Transverse colon (tissue), 4 donors: ENCODE data around the gene PCDHB16. TPM values are rescaled to one million over a fixed set of nuclear protein-coding genes. Genes with fewer than 3 reads are reported as not detected.
"Not testable (repeated sequence)": the region's sequence is repeated elsewhere in the genome, so short reads cannot be mapped to it uniquely, and the experiment has no call there.

ENCODE experiments used
- DNase-seq: peaks from one replicate; pipeline ENCODE4 v3.0.0-alpha.2; 2019
- H3K27ac ChIP-seq, 4 donors: fragments of 200-600 bp; sonication (generic); 2 replicates each; pipeline ENCODE4 v1.5.1; 2016 to 2018; ENCODE audit warnings: inconsistent platforms in 4 of 4
- H3K27me3 ChIP-seq: fragments of 200-600 bp; sonication (generic); 2 replicates; pipeline ENCODE4 v1.5.1; 2017; ENCODE audit warnings: inconsistent platforms
- H3K36me3 ChIP-seq, 4 donors: fragments of 200-600 bp; sonication (generic); 2 replicates each; pipeline ENCODE4 v1.5.1; 2017 to 2019; ENCODE audit warnings: inconsistent platforms in 4 of 4
- H3K4me1 ChIP-seq, 4 donors: fragments of 200-600 bp; sonication (generic); 2 replicates each; pipeline ENCODE4 v1.5.1; 2017 to 2020; ENCODE audit warnings: inconsistent platforms in 4 of 4
- H3K4me3 ChIP-seq, 4 donors: fragments of 200-600 bp; sonication (generic); 1 replicate in 1 of 4; 2 replicates in 3 of 4; pipeline versions ENCODE4 v1.5.1 to v1.6.1; 2017 to 2019; ENCODE audit warnings: inconsistent platforms in 4 of 4
- H3K9me3 ChIP-seq, 2 donors: fragments of 200-600 bp; sonication (generic); 2 replicates each; pipeline ENCODE4 v1.5.1; 2017 to 2019; ENCODE audit warnings: inconsistent platforms in 2 of 2
- EP300 ChIP-seq: sonication (generic); formaldehyde crosslinking; IDR thresholded peaks from one replicate; pipeline ENCODE4 v1.6.1; 2017; ENCODE audit warnings: antibody characterized with exemption, low read depth
- POLR2A ChIP-seq: fragments of 450-650 bp; IDR thresholded peaks from one replicate; pipeline ENCODE4 v1.6.1; 2016; ENCODE audit warnings: antibody characterized with exemption, mild to moderate bottlenecking, moderate library complexity
- POLR2AphosphoS5 ChIP-seq, 3 donors: sonication (generic); formaldehyde crosslinking; IDR thresholded peaks; one replicate each; pipeline ENCODE4 v1.6.1; 2016; ENCODE audit warnings: antibody characterized with exemption in 3 of 3
- WGBS, 2 donors: methylation state at CpG; one replicate each; pipeline ENCODE4 v1.1.5; 2018; ENCODE audit warnings: low coverage in 1 of 2; 5-methylcytosine and 5-hydroxymethylcytosine counted together
- in situ Hi-C, 4 donors: fragments of 200-750 bp; cut with MboI; loops; one replicate each; pipeline versions ENCODE4 v1.15.0 to v1.15.1; 2017; ENCODE audit warnings: low sequenced_read_pairs in 3 of 4, low pct_ligation_motif_present in 1 of 4, low pct_unique_long_range_greater_than_20kb in 1 of 4
- intact Hi-C: fragments of 100-400 bp; cut with DNase I; formaldehyde crosslinking; loops from one replicate; pipeline ENCODE4 v1.15.1; 2023; ENCODE audit warnings: low total_unique reads
- total RNA-seq, 4 donors: library from RNA; depleted of rRNA; stranded (reverse); fragments of >200 nt; gene quantifications; one replicate each; pipeline ENCODE4 v1.1.0, GENCODE V29; 2016
- TF ChIP-seq, protein P1 (sequence below), 5 experiments: fragments of 200-600 bp in 3 of 5; fragments of 450-650 bp in 2 of 5; sonication (generic) in 3 of 5; IDR thresholded peaks; 1 replicate in 2 of 5; 2 replicates in 3 of 5; pipeline ENCODE4 v1.5.1; 2016 to 2017; ENCODE audit warnings: antibody characterized with exemption in 5 of 5, inconsistent platforms in 3 of 5, mild to moderate bottlenecking in 2 of 5, moderate library complexity in 1 of 5

Gene PCDHB16
- total RNA-seq, 4 donors from 2014 or later, result 0.20 to 1.6 (median 0.65) TPM

DNA sequence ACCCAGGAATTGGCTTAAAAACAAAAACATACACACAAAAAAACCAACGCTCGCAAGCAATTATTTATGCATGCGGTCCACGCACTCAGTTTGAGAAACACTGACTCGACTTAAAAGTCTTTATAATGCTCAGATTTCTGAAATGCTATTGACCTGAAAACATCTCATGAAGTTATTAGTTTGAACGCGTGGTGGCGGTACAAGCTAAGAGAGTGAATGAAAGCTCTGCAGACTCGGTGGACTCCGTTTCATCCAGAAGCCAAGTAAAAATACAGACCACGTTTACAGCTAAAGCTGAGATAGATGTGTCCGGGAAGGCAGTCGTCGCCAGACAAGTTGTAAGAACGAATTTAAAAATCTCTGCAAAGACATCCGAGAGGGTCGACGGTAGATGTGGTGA is 32.4 kb upstream of the PCDHB16 start, which contains the start of gene PCDHB6:
PCDHB6 (plus strand) TSS at position 246 of the 400 bp plus-strand sequence. CDS start 201 bp downstream, outside the sequence.
- no peak for DNase-seq
- Histone ChIP-seq H3K4me1 (no peaks in the 10 kb centered on the region), H3K36me3 (no peaks in the 10 kb centered on the region), H3K27ac (no peak within 1 kb of the TSS), H3K9me3 (peaks cover 12 to 37% of the 10 kb centered on the region in 2 donors), H3K4me3 (no peak within 1 kb of the TSS), H3K27me3 (no peaks in the 10 kb centered on the region)
- in situ Hi-C loops (no loop called here), intact Hi-C loops (no loop called here)
- TF ChIP-seq POLR2A (no peak), EP300 (no peak), POLR2AphosphoS5 (IDR thresholded peaks at IDR 0.05) (no peak)
- TF ChIP-seq, protein P1, sequence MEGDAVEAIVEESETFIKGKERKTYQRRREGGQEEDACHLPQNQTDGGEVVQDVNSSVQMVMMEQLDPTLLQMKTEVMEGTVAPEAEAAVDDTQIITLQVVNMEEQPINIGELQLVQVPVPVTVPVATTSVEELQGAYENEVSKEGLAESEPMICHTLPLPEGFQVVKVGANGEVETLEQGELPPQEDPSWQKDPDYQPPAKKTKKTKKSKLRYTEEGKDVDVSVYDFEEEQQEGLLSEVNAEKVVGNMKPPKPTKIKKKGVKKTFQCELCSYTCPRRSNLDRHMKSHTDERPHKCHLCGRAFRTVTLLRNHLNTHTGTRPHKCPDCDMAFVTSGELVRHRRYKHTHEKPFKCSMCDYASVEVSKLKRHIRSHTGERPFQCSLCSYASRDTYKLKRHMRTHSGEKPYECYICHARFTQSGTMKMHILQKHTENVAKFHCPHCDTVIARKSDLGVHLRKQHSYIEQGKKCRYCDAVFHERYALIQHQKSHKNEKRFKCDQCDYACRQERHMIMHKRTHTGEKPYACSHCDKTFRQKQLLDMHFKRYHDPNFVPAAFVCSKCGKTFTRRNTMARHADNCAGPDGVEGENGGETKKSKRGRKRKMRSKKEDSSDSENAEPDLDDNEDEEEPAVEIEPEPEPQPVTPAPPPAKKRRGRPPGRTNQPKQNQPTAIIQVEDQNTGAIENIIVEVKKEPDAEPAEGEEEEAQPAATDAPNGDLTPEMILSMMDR (IDR thresholded peaks at IDR 0.05), result no peak
- 39 to 40% methylated on average over 18 of the region's 18 CpGs for WGBS, 2 donors

DNA sequence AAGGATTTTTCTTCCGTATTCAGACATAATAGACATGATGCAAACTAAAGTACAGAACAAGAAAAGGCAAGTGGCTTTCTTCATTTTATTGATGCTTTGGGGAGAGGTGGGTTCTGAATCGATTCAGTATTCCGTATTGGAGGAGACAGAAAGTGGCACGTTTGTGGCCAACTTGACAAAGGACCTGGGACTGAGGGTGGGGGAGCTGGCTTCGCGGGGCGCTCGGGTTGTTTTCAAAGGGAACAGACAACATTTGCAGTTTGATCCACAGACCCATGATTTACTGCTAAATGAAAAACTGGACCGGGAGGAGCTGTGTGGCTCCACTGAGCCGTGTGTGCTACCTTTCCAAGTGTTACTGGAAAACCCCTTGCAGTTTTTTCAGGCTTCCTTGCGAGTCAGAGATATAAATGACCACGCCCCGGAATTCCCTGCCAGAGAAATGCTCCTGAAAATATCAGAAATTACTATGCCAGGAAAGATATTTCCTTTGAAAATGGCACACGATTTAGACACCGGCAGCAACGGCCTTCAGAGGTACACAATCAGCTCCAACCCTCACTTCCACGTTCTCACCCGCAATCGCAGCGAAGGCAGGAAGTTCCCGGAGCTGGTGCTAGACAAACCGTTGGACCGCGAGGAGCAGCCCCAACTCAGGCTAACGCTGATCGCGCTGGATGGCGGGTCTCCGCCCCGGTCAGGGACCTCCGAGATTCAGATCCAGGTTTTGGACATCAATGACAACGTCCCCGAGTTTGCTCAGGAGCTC is 31.8 kb upstream of the PCDHB16 start:
- no peak for DNase-seq
- 72 to 76% methylated on average over 3 to 33 of the region's 33 CpGs for WGBS, 2 donors
- Histone ChIP-seq H3K4me3 (no peak overlapping the region), H3K9me3 (peaks cover 15 to 34% of the 10 kb centered on the region in 2 donors), H3K27ac (no peak overlapping the region), H3K27me3 (no peaks in the 10 kb centered on the region), H3K4me1 (no peaks in the 10 kb centered on the region), H3K36me3 (no peaks in the 10 kb centered on the region)
- intact Hi-C loops, result no loop called here
- no peak for TF ChIP-seq EP300
- no peak for TF ChIP-seq POLR2A
- TF ChIP-seq, protein P1 (IDR thresholded peaks at IDR 0.05), result no peak
- TF ChIP-seq POLR2AphosphoS5 (IDR thresholded peaks at IDR 0.05), result no peak
- in situ Hi-C loops, result no loop called here

DNA sequence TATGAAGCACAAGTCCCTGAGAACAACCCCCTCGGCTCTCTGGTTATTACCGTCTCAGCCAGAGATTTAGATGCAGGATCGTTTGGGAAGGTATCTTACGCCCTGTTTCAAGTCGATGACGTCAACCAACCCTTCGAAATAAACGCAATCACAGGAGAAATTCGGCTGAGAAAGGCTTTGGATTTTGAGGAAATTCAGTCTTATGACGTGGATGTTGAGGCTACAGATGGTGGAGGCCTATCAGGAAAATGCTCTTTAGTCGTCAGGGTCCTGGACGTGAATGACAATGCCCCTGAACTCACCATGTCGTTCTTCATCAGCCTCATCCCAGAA is 31.2 kb upstream of the PCDHB16 start:
- no peak for DNase-seq
- TF ChIP-seq EP300 (no peak), POLR2A (no peak)
- TF ChIP-seq, protein P1 (IDR thresholded peaks at IDR 0.05), result no peak
- Histone ChIP-seq H3K27me3 (no peaks in the 10 kb centered on the region), H3K36me3 (no peaks in the 10 kb centered on the region), H3K4me1 (no peaks in the 10 kb centered on the region), H3K27ac (no peak overlapping the region), H3K9me3 (peaks cover 15 to 34% of the 10 kb centered on the region in 2 donors), H3K4me3 (no peak overlapping the region)
- in situ Hi-C loops (no loop called here), intact Hi-C loops (no loop called here)
- WGBS, 2 donors, result 59% methylated on average over 13 of the region's 13 CpGs; no CpG with 5 or more reads in 1 of the 2 donors

DNA sequence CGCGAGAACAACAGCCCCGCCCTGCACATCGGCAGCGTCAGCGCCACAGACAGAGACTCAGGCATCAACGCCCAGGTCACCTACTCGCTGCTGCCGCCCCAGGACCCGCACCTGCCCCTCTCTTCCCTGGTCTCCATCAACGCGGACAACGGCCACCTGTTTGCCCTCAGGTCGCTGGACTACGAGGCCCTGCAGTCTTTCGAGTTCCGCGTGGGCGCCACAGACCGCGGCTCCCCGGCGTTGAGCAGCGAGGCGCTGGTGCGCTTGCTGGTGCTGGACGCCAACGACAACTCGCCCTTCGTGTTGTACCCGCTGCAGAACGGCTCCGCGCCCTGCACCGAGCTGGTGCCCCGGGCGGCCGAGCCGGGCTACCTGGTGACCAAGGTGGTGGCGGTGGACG is 30.6 kb upstream of the PCDHB16 start:
- intact Hi-C loops, H3K27ac ChIP-seq, H3K4me1 ChIP-seq, H3K4me3 ChIP-seq, in situ Hi-C loops, DNase-seq, H3K36me3 ChIP-seq, H3K27me3 ChIP-seq: not testable (repeated sequence)
- peaks cover 18 to 39% of the 10 kb centered on the region in 2 donors for H3K9me3 ChIP-seq
- WGBS, 2 donors, result 67% methylated on average over 32 of the region's 41 CpGs; no CpG with 5 or more reads in 1 of the 2 donors

DNA sequence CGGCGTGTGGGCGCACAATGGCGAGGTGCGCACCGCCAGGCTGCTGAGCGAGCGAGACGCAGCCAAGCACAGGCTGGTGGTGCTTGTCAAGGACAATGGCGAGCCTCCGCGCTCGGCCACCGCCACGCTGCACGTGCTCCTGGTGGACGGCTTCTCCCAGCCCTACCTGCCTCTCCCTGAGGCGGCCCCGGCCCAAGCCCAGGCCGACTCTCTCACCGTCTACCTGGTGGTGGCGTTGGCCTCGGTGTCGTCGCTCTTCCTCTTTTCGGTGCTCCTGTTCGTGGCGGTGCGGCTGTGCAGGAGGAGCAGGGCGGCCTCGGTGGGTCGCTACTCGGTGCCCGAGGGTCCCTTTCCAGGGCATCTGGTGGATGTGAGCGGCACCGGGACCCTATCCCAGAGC is 30.1 kb upstream of the PCDHB16 start:
- WGBS, 2 donors, result 72% methylated on average over 19 of the region's 36 CpGs; no CpG with 5 or more reads in 1 of the 2 donors
- DNase-seq, in situ Hi-C loops, H3K27me3 ChIP-seq, H3K36me3 ChIP-seq, intact Hi-C loops, H3K4me1 ChIP-seq, H3K4me3 ChIP-seq, H3K27ac ChIP-seq: not testable (repeated sequence)
- H3K9me3 ChIP-seq, result peaks cover 21 to 43% of the 10 kb centered on the region in 2 donors
